Epithelial cell of prostate (primary cell): Measurements from ENCODE around the gene MGLL.

Experiments used
- DNase-seq: peaks from one replicate; pipeline ENCODE4 v3.0.0-alpha.2; 2011; ENCODE audit warnings: low read depth, low spot score
- H3K27ac ChIP-seq: fragments of 450-650 bp; 2 replicates; pipeline ENCODE4 v1.5.1; 2017; ENCODE audit warnings: mild to moderate bottlenecking

The MGLL gene

DNA sequence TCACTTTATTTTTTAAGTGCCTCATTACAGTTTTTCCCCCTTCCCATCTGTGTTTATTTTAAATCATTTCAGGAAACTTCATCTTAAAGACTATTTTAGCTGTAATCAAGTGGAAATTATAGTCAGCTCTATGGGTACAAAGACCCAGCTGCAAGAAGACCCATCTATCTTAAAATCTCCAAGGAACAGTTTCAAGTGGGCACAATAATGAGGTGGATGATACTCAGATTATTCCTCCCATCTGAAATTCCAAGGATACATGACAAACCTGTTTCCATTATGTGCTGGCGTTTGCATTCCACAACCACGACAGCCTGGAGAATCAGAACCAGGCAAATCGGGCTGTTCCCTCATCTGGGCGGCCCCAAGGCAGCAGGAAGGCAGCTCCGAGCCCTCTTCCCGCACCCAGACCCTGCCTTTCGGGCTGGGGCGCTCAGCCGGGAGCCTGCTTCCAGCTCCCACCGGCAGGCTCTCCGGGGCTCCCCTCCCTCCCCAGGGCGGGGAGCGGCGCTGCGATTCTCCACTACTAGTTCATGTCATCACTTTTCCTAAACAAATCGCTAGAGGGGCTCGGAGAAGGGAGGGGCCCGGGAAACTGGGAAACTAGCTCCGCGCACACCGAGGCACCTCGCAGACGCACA lies at the start of gene MGLL:
TSS of gene MGLL (minus strand) at position 475 of the 641 bp plus-strand sequence. CDS start at position 278, 197 bp downstream.
- no peak for DNase-seq
- peak within 1 kb of the TSS; percentile 91 for H3K27ac ChIP-seq

GRCh38 chr3:127870156-127870555 lies 47.8 kb upstream of the MGLL start:
- no peak overlapping the region for H3K27ac ChIP-seq
- DNase-seq = no peak

- H3K27ac ChIP-seq = no peak overlapping the region
- peak; percentile 43 for DNase-seq
Observed at GRCh38 chr3:127867986-127868385, 45.7 kb upstream of the MGLL start.

- no peak overlapping the region for H3K27ac ChIP-seq
Observed at GRCh38 chr3:127867412-127867811, 45.1 kb upstream of the MGLL start.

DNA sequence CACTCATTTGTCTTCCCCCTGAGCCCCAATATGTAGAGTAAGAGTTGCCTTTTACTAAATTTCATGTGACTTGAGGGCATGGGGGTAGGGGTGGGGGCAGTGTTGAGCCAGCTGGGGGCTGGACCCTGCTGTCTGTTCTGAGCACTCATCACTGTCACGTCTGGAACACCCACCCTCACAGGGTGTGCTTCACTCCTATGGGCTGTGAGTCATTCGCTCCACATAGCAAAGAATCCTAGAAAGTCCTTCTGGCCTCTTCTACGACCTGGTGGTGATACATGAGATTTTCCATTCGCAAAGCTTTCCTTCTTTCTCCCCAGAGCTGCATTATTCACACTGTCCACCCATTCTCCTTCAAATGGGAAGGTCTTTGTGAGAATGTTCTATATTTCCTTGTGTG lies 43.6 kb upstream of the MGLL start:
- no peak for DNase-seq
- H3K27ac ChIP-seq = no peak overlapping the region

More at GRCh38 chr3:127867412-127867811, 45.1 kb upstream of the MGLL start:
- no peak for DNase-seq

DNA sequence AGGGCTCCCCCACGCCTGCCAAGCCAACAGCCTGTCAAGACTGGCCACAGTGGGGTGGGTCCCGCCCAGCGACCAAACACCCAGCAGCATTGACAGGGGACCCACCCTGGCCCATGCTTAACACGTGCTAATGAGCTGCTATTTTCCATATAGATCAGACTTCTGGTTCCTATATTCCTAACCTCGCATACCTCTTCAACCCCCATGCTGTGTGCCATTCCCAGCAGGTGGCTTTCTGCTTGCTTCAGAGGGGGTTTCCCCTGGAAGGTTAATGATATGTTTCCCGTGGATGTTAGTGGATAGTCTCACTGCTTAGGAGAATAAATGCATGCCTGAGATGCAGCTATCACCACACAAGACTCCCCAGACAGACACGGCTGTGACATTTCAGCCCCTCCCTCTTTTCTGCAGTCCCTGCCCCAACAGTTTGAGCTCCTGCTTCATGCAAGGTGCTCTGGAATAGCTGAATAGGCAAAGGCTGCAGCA lies 37.9 kb upstream of the MGLL start:
- H3K27ac ChIP-seq = no peak overlapping the region
- DNase-seq = no peak

DNA sequence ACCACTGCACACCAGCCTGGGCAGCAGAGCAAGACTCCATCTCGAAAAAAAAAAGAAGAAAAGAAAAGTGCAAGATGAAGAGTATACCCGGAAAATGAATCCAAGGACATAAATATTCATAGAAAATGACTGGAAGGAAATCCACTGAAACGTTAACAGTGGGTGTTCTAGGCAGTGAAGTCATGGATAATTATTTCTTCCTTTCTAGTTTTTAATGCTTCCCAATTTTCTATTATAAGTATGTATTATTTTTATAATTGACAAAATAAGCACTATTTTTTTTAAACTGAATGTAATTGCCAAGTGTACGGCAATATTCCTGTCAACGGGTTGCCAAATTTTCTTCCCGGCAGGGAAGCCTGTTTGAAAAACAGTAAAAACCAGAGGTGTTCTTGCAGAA lies 37.4 kb upstream of the MGLL start:
- no peak overlapping the region for H3K27ac ChIP-seq
- DNase-seq = no peak

GRCh38 chr3:127858937-127859336 lies 36.6 kb upstream of the MGLL start:
- no peak for DNase-seq
- no peak overlapping the region for H3K27ac ChIP-seq

GRCh38 chr3:127858521-127858920 lies 36.2 kb upstream of the MGLL start:
- no peak for DNase-seq
- H3K27ac ChIP-seq = no peak overlapping the region

DNA sequence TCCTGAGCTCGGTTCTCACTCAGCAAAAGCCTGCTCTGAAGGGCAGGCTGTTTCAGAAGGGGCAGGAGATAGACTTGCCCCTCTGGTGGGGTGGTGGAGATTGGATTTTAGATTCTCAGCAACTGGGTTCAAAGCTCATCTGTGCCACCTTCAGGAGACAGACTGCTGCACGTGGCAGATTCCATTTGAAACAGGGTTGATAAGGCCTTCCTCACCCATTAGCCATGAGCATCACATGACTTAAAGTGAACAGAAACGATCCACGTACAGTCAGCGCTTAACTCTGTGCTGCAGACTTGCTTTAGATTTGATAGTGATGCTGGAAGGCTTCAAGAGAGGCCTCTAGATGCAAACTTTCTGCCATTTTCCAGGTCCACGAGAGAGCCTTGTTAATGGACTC lies 35.0 kb upstream of the MGLL start:
- no peak for DNase-seq
- no peak overlapping the region for H3K27ac ChIP-seq

- H3K27ac ChIP-seq = no peak overlapping the region
- DNase-seq = no peak
Observed at GRCh38 chr3:127856801-127857200, 34.5 kb upstream of the MGLL start.

DNA sequence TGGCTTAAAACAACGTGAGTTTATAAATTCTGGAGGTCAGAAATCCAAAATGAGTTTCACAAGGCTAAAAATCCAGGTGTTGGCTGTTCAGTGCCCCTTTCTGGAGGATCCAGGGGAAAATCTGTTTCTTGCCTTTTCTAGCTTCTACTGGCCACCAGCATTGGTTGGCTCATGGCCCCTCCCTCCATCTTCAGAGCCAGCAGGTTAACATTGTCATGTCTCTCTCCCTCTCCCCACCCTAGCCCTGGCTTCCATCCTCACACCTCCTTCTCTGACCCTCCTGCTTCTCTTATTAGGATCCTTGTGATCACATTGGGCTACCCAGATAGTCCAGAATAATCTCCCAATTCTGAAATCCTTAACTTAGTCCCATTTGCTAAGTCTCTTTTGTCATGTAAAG lies 32.9 kb upstream of the MGLL start:
- no peak for DNase-seq

DNA sequence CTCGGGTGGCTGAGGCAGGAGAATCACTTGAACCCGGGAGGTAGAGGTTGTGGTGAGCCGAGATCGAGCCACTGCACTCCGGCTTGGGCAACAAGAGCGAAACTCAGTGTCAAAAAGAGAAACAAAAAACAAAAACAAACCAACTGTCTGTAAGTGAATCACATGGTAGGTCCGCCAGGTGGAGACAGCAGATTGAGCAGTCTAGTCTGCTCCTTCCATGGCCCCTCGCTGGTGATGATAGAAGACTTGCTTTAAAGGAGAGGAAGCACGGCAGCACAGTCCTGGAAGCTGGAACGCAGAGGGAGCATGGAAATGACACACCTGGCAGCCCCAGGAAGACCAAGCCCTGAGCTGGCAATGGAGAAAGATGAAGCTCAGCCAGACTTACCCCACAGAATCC lies 31.4 kb upstream of the MGLL start:
- H3K27ac ChIP-seq = no peak overlapping the region
- no peak for DNase-seq

More for the DNA sequence above, 32.9 kb upstream of the MGLL start:
- H3K27ac ChIP-seq = no peak overlapping the region

- DNase-seq = no peak
- no peak overlapping the region for H3K27ac ChIP-seq
Observed at GRCh38 chr3:127851899-127852298, 29.6 kb upstream of the MGLL start.

GRCh38 chr3:127849368-127849767 lies 27.1 kb upstream of the MGLL start:
- no peak for DNase-seq
- H3K27ac ChIP-seq = no peak overlapping the region

- no peak for DNase-seq
- peak overlapping the region; percentile 25 for H3K27ac ChIP-seq
Observed at GRCh38 chr3:127848131-127849129, 26.1 kb upstream of the MGLL start.

- DNase-seq = no peak
- H3K27ac ChIP-seq = no peak overlapping the region
Observed at GRCh38 chr3:127847236-127847720, 25.0 kb upstream of the MGLL start.

GRCh38 chr3:127846576-127846975 lies 24.3 kb upstream of the MGLL start:
- no peak overlapping the region for H3K27ac ChIP-seq
- no peak for DNase-seq

- DNase-seq = no peak
- no peak overlapping the region for H3K27ac ChIP-seq
Observed at GRCh38 chr3:127844326-127844942, 22.1 kb upstream of the MGLL start.

GRCh38 chr3:127840671-127841070 lies 18.4 kb upstream of the MGLL start:
- H3K27ac ChIP-seq = no peak overlapping the region
- no peak for DNase-seq

GRCh38 chr3:127839099-127839498 lies 16.8 kb upstream of the MGLL start:
- H3K27ac ChIP-seq = no peak overlapping the region
- DNase-seq = no peak
